ENCODE data around the gene URAD.

The URAD gene

GRCh38 chr13:27962982-27963381 lies 25.5 kb downstream of the URAD start:
- H3K4me1 Mint-ChIP-seq (ENCODE audit: low read depth), result peaks cover 29% of the 10 kb centered on the region
- H3K27ac Mint-ChIP-seq, result no peak overlapping the region
- H3K27me3 Mint-ChIP-seq, result peaks cover 96% of the 10 kb centered on the region
- no peak overlapping the region for H3K4me3 Mint-ChIP-seq
- no peaks in the 10 kb centered on the region for H3K9me3 Mint-ChIP-seq
- intact Hi-C loops (cut with micrococcal nuclease), result no loop called here
- no peaks in the 10 kb centered on the region for H3K36me3 Mint-ChIP-seq (ENCODE audit: low read depth)

- intact Hi-C loops (cut with micrococcal nuclease), result no loop called here
- Mint-ChIP-seq H3K27ac (no peak overlapping the region), H3K36me3 (ENCODE audit: low read depth) (no peaks in the 10 kb centered on the region), H3K4me1 (ENCODE audit: low read depth) (peaks cover 22% of the 10 kb centered on the region), H3K4me3 (no peak overlapping the region), H3K9me3 (no peaks in the 10 kb centered on the region), H3K27me3 (peaks cover 96% of the 10 kb centered on the region)
These were observed 26.2 kb downstream of the URAD start for GRCh38 chr13:27962128-27962841.

GRCh38 chr13:27961227-27962085 lies 27.0 kb downstream of the URAD start:
- H3K36me3 Mint-ChIP-seq (ENCODE audit: low read depth), result no peaks in the 10 kb centered on the region
- H3K4me1 Mint-ChIP-seq (ENCODE audit: low read depth), result peaks cover 18% of the 10 kb centered on the region
- intact Hi-C loops (cut with micrococcal nuclease), result no loop called here
- H3K27me3 Mint-ChIP-seq, result peaks cover 94% of the 10 kb centered on the region
- H3K27ac Mint-ChIP-seq, result no peak overlapping the region
- peak overlapping the region; percentile 52 for H3K4me3 Mint-ChIP-seq
- no peaks in the 10 kb centered on the region for H3K9me3 Mint-ChIP-seq

- Mint-ChIP-seq H3K27ac (no peak overlapping the region), H3K27me3 (peaks cover 93% of the 10 kb centered on the region), H3K9me3 (no peaks in the 10 kb centered on the region)
These were observed 27.9 kb downstream of the URAD start for GRCh38 chr13:27960362-27961226.

GRCh38 chr13:27959976-27960361 lies 28.5 kb downstream of the URAD start:
- H3K4me3 Mint-ChIP-seq, result peak overlapping the region; percentile 67
- intact Hi-C loops (cut with micrococcal nuclease), result loop anchor here (10.0 kb wide), 1 partner anchor 405 kb away; no protein-coding TSS in a partner anchor
- H3K36me3 Mint-ChIP-seq (ENCODE audit: low read depth), result no peaks in the 10 kb centered on the region
- peaks cover 93% of the 10 kb centered on the region for H3K27me3 Mint-ChIP-seq
- peaks cover 18% of the 10 kb centered on the region for H3K4me1 Mint-ChIP-seq (ENCODE audit: low read depth)
- no peak overlapping the region for H3K27ac Mint-ChIP-seq
- no peaks in the 10 kb centered on the region for H3K9me3 Mint-ChIP-seq

More at GRCh38 chr13:27960362-27961226, 27.9 kb downstream of the URAD start:
- peak overlapping the region; percentile 67 for H3K4me3 Mint-ChIP-seq
- peaks cover 18% of the 10 kb centered on the region for H3K4me1 Mint-ChIP-seq (ENCODE audit: low read depth)
- intact Hi-C loops (cut with micrococcal nuclease), result no loop called here
- no peaks in the 10 kb centered on the region for H3K36me3 Mint-ChIP-seq (ENCODE audit: low read depth)

- peaks cover 33% of the 10 kb centered on the region for H3K4me1 Mint-ChIP-seq (ENCODE audit: low read depth)
- H3K4me3 Mint-ChIP-seq, result no peak overlapping the region
- peaks cover 83% of the 10 kb centered on the region for H3K27me3 Mint-ChIP-seq
- no peaks in the 10 kb centered on the region for H3K9me3 Mint-ChIP-seq
- no peak overlapping the region for H3K27ac Mint-ChIP-seq
- intact Hi-C loops (cut with micrococcal nuclease), result loop anchor here (10.0 kb wide), 1 partner anchor 402 kb away; no protein-coding TSS in a partner anchor
- no peaks in the 10 kb centered on the region for H3K36me3 Mint-ChIP-seq (ENCODE audit: low read depth)
These were observed 31.8 kb downstream of the URAD start for GRCh38 chr13:27956576-27957300.

- peaks cover 2% of the 10 kb centered on the region for H3K9me3 Mint-ChIP-seq
- H3K36me3 Mint-ChIP-seq (ENCODE audit: low read depth), result no peaks in the 10 kb centered on the region
- H3K4me3 Mint-ChIP-seq, result no peak overlapping the region
- H3K4me1 Mint-ChIP-seq (ENCODE audit: low read depth), result peaks cover 17% of the 10 kb centered on the region
- H3K27me3 Mint-ChIP-seq, result peaks cover 82% of the 10 kb centered on the region
- no peak overlapping the region for H3K27ac Mint-ChIP-seq
- intact Hi-C loops (cut with micrococcal nuclease), result loop anchor here (10.0 kb wide), 1 partner anchor 400 kb away; no protein-coding TSS in a partner anchor
These were observed 33.4 kb downstream of the URAD start for GRCh38 chr13:27955014-27955591.

- Mint-ChIP-seq H3K27ac (peak overlapping the region; percentile 74), H3K4me1 (ENCODE audit: low read depth) (peaks cover 15% of the 10 kb centered on the region), H3K27me3 (peaks cover 82% of the 10 kb centered on the region), H3K9me3 (peaks cover 6% of the 10 kb centered on the region), H3K36me3 (ENCODE audit: low read depth) (no peaks in the 10 kb centered on the region), H3K4me3 (peak overlapping the region; percentile 78)
- intact Hi-C loops (cut with micrococcal nuclease), result loop anchor here (10.0 kb wide), 1 partner anchor 400 kb away; no protein-coding TSS in a partner anchor
These were observed 34.1 kb downstream of the URAD start for GRCh38 chr13:27954406-27954851.

GRCh38 chr13:27953676-27954405 lies 34.7 kb downstream of the URAD start:
- intact Hi-C loops (cut with micrococcal nuclease), result loop anchor here (1.0 to 10.0 kb wide), 3 partner anchors 85 to 399 kb away; no protein-coding TSS in a partner anchor
- Mint-ChIP-seq H3K4me1 (ENCODE audit: low read depth) (peaks cover 15% of the 10 kb centered on the region), H3K9me3 (peaks cover 6% of the 10 kb centered on the region), H3K27ac (peak overlapping the region; percentile 74), H3K4me3 (peak overlapping the region; percentile 78), H3K36me3 (ENCODE audit: low read depth) (no peaks in the 10 kb centered on the region), H3K27me3 (peaks cover 80% of the 10 kb centered on the region)

- Mint-ChIP-seq H3K4me3 (peak overlapping the region; percentile 78), H3K27ac (peak overlapping the region; percentile 74), H3K9me3 (peaks cover 6% of the 10 kb centered on the region), H3K36me3 (ENCODE audit: low read depth) (no peaks in the 10 kb centered on the region), H3K27me3 (peaks cover 76% of the 10 kb centered on the region), H3K4me1 (ENCODE audit: low read depth) (peaks cover 15% of the 10 kb centered on the region)
- intact Hi-C loops (cut with micrococcal nuclease), result loop anchor here (1.0 to 10.0 kb wide), 3 partner anchors 84 to 398 kb away; no protein-coding TSS in a partner anchor
These were observed 35.4 kb downstream of the URAD start for GRCh38 chr13:27952876-27953675.

- H3K4me1 Mint-ChIP-seq (ENCODE audit: low read depth), result no peaks in the 10 kb centered on the region
- peaks cover 13% of the 10 kb centered on the region for H3K9me3 Mint-ChIP-seq
- H3K4me3 Mint-ChIP-seq, result no peak overlapping the region
- intact Hi-C loops (cut with micrococcal nuclease), result no loop called here
- H3K27me3 Mint-ChIP-seq, result peaks cover 51% of the 10 kb centered on the region
- no peak overlapping the region for H3K27ac Mint-ChIP-seq
- no peaks in the 10 kb centered on the region for H3K36me3 Mint-ChIP-seq (ENCODE audit: low read depth)
These were observed 45.5 kb downstream of the URAD start for GRCh38 chr13:27942972-27943371.
